Astrocyte (in vitro differentiated cells and primary cell): Measurements from ENCODE around the gene DPY19L3.

Source experiments
- EZH2 ChIP-seq: IDR thresholded peaks from 2 replicates; pipeline ENCODE4 v1.6.1; 2012; ENCODE audit warnings: mild to moderate bottlenecking, low read length, inconsistent platforms; ENCODE audit not compliant: insufficient read depth
- TF ChIP-seq, protein P1 (sequence below): IDR thresholded peaks from 2 replicates; pipeline ENCODE4 v1.5.1; 2011; ENCODE audit warnings: low read depth, mild to moderate bottlenecking, inconsistent platforms, low read length, moderate library complexity; ENCODE audit not compliant: insufficient read depth

DNA sequence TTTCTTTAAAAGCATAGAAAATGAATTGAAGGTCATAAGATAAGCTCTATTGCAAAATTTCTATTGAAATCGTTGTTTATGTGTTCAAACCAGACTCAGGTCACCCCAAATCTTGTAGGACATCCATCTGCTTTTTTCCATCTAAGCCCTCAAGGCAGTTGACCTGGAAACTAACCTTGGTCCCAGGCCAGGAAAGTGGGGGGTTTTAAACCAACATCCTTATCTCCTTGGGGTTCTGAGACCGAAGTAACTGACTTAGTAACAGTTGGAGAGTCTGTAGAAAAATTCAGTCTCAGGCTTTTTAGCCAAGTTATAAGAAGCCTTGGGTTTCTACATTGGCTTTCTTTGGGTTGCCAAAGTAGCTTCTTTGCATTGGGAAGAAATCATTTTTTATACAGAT lies 36.8 kb upstream of the DPY19L3 start:
- TF ChIP-seq, protein P1, sequence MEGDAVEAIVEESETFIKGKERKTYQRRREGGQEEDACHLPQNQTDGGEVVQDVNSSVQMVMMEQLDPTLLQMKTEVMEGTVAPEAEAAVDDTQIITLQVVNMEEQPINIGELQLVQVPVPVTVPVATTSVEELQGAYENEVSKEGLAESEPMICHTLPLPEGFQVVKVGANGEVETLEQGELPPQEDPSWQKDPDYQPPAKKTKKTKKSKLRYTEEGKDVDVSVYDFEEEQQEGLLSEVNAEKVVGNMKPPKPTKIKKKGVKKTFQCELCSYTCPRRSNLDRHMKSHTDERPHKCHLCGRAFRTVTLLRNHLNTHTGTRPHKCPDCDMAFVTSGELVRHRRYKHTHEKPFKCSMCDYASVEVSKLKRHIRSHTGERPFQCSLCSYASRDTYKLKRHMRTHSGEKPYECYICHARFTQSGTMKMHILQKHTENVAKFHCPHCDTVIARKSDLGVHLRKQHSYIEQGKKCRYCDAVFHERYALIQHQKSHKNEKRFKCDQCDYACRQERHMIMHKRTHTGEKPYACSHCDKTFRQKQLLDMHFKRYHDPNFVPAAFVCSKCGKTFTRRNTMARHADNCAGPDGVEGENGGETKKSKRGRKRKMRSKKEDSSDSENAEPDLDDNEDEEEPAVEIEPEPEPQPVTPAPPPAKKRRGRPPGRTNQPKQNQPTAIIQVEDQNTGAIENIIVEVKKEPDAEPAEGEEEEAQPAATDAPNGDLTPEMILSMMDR = no peak
- no peak for TF ChIP-seq EZH2
